ENCODE measurements around the gene CPT1A. TPM values are rescaled to one million over a fixed set of nuclear protein-coding genes. Genes with fewer than 3 reads are reported as not detected.

The CPT1A gene
- total RNA-seq, 2 donors from 2014 or later = 12.9 to 45.0 TPM

GRCh38 chr11:68751331-68751856, 90.3 kb downstream of the CPT1A start, which contains the start of gene TESMIN:
TSS of gene TESMIN (minus strand) at chr11:68751520. CDS start at chr11:68750660, 860 bp downstream.
- H3K36me3 Mint-ChIP-seq (ENCODE audit: low read depth) = peaks cover 6% of the 10 kb centered on the region
- peak within 1 kb of the TSS; percentile 30 for H3K27ac Mint-ChIP-seq
- H3K9me3 Mint-ChIP-seq = no peaks in the 10 kb centered on the region
- H3K27me3 Mint-ChIP-seq = no peaks in the 10 kb centered on the region
- H3K4me1 Mint-ChIP-seq = no peaks in the 10 kb centered on the region
- peak within 1 kb of the TSS; percentile 82 for H3K4me3 Mint-ChIP-seq
- peak; percentile 96 for ATAC-seq (replicated peaks)

- Mint-ChIP-seq H3K27me3 (no peaks in the 10 kb centered on the region), H3K36me3 (ENCODE audit: low read depth) (peaks cover 6% of the 10 kb centered on the region), H3K9me3 (no peaks in the 10 kb centered on the region), H3K4me3 (no peak overlapping the region), H3K4me1 (no peaks in the 10 kb centered on the region), H3K27ac (no peak overlapping the region)
- no peak for ATAC-seq (replicated peaks)
Observed at GRCh38 chr11:68751004-68751325, 90.8 kb downstream of the CPT1A start.

GRCh38 chr11:68750195-68751003, 91.3 kb downstream of the CPT1A start:
- no peaks in the 10 kb centered on the region for H3K4me1 Mint-ChIP-seq
- no peaks in the 10 kb centered on the region for H3K27me3 Mint-ChIP-seq
- no peak for ATAC-seq (replicated peaks)
- peak overlapping the region; percentile 56 for H3K4me3 Mint-ChIP-seq
- H3K9me3 Mint-ChIP-seq = no peaks in the 10 kb centered on the region
- H3K27ac Mint-ChIP-seq = peak overlapping the region; percentile 65
- H3K36me3 Mint-ChIP-seq (ENCODE audit: low read depth) = peaks cover 9% of the 10 kb centered on the region

- ATAC-seq (replicated peaks) = no peak
- no peaks in the 10 kb centered on the region for H3K27me3 Mint-ChIP-seq
- H3K9me3 Mint-ChIP-seq = no peaks in the 10 kb centered on the region
- H3K4me1 Mint-ChIP-seq = no peaks in the 10 kb centered on the region
- peak overlapping the region; percentile 56 for H3K4me3 Mint-ChIP-seq
- peaks cover 12% of the 10 kb centered on the region for H3K36me3 Mint-ChIP-seq (ENCODE audit: low read depth)
- peak overlapping the region; percentile 65 for H3K27ac Mint-ChIP-seq
Observed at GRCh38 chr11:68749229-68750123, 92.2 kb downstream of the CPT1A start.

- H3K4me1 Mint-ChIP-seq = no peaks in the 10 kb centered on the region
- no peak overlapping the region for H3K27ac Mint-ChIP-seq
- H3K9me3 Mint-ChIP-seq = no peaks in the 10 kb centered on the region
- peaks cover 12% of the 10 kb centered on the region for H3K36me3 Mint-ChIP-seq (ENCODE audit: low read depth)
- H3K27me3 Mint-ChIP-seq = no peaks in the 10 kb centered on the region
- no peak for ATAC-seq (replicated peaks)
- no peak overlapping the region for H3K4me3 Mint-ChIP-seq
Observed at GRCh38 chr11:68748061-68748460, 93.7 kb downstream of the CPT1A start.

GRCh38 chr11:68743539-68743938, 98.2 kb downstream of the CPT1A start:
- Mint-ChIP-seq H3K27ac (no peak overlapping the region), H3K27me3 (no peaks in the 10 kb centered on the region), H3K4me1 (no peaks in the 10 kb centered on the region), H3K9me3 (no peaks in the 10 kb centered on the region), H3K36me3 (ENCODE audit: low read depth) (peaks cover 12% of the 10 kb centered on the region), H3K4me3 (no peak overlapping the region)
- no peak for ATAC-seq (replicated peaks)

GRCh38 chr11:68741463-68741862, 100.3 kb downstream of the CPT1A start:
- H3K36me3 Mint-ChIP-seq (ENCODE audit: low read depth) = peaks cover 6% of the 10 kb centered on the region
- H3K27ac Mint-ChIP-seq = no peak overlapping the region
- no peak overlapping the region for H3K4me3 Mint-ChIP-seq
- no peaks in the 10 kb centered on the region for H3K4me1 Mint-ChIP-seq
- H3K9me3 Mint-ChIP-seq = no peaks in the 10 kb centered on the region
- ATAC-seq (replicated peaks) = no peak
- no peaks in the 10 kb centered on the region for H3K27me3 Mint-ChIP-seq

GRCh38 chr11:68735646-68736045, 106.1 kb downstream of the CPT1A start:
- H3K27ac Mint-ChIP-seq = no peak overlapping the region
- no peaks in the 10 kb centered on the region for H3K9me3 Mint-ChIP-seq
- no peaks in the 10 kb centered on the region for H3K4me1 Mint-ChIP-seq
- H3K27me3 Mint-ChIP-seq = no peaks in the 10 kb centered on the region
- ATAC-seq (replicated peaks) = no peak
- H3K36me3 Mint-ChIP-seq (ENCODE audit: low read depth) = no peaks in the 10 kb centered on the region
- no peak overlapping the region for H3K4me3 Mint-ChIP-seq

GRCh38 chr11:68735125-68735524, 106.6 kb downstream of the CPT1A start:
- no peaks in the 10 kb centered on the region for H3K27me3 Mint-ChIP-seq
- H3K27ac Mint-ChIP-seq = no peak overlapping the region
- ATAC-seq (replicated peaks) = no peak
- no peaks in the 10 kb centered on the region for H3K4me1 Mint-ChIP-seq
- H3K9me3 Mint-ChIP-seq = no peaks in the 10 kb centered on the region
- no peak overlapping the region for H3K4me3 Mint-ChIP-seq
- no peaks in the 10 kb centered on the region for H3K36me3 Mint-ChIP-seq (ENCODE audit: low read depth)

- ATAC-seq (replicated peaks) = no peak
- Mint-ChIP-seq H3K9me3 (no peaks in the 10 kb centered on the region), H3K36me3 (ENCODE audit: low read depth) (no peaks in the 10 kb centered on the region), H3K4me3 (no peak overlapping the region), H3K27me3 (no peaks in the 10 kb centered on the region), H3K27ac (no peak overlapping the region), H3K4me1 (no peaks in the 10 kb centered on the region)
Observed at GRCh38 chr11:68734111-68734510, 107.6 kb downstream of the CPT1A start.

- no peak for ATAC-seq (replicated peaks)
- no peak overlapping the region for H3K27ac Mint-ChIP-seq
- no peak overlapping the region for H3K4me3 Mint-ChIP-seq
- no peaks in the 10 kb centered on the region for H3K4me1 Mint-ChIP-seq
- no peaks in the 10 kb centered on the region for H3K9me3 Mint-ChIP-seq
- no peaks in the 10 kb centered on the region for H3K36me3 Mint-ChIP-seq (ENCODE audit: low read depth)
- no peaks in the 10 kb centered on the region for H3K27me3 Mint-ChIP-seq
Observed at GRCh38 chr11:68727783-68728182, 113.9 kb downstream of the CPT1A start.

GRCh38 chr11:68724293-68724692, 117.4 kb downstream of the CPT1A start:
- Mint-ChIP-seq H3K4me3 (no peak overlapping the region), H3K4me1 (no peaks in the 10 kb centered on the region), H3K27ac (no peak overlapping the region), H3K36me3 (ENCODE audit: low read depth) (peaks cover 2% of the 10 kb centered on the region), H3K27me3 (no peaks in the 10 kb centered on the region), H3K9me3 (peaks cover 4% of the 10 kb centered on the region)
- no peak for ATAC-seq (replicated peaks)

- ATAC-seq (replicated peaks) = no peak
- Mint-ChIP-seq H3K9me3 (peaks cover 4% of the 10 kb centered on the region), H3K27ac (no peak overlapping the region), H3K36me3 (ENCODE audit: low read depth) (peaks cover 7% of the 10 kb centered on the region), H3K4me1 (no peaks in the 10 kb centered on the region), H3K27me3 (no peaks in the 10 kb centered on the region), H3K4me3 (no peak overlapping the region)
Observed at GRCh38 chr11:68722143-68722542, 119.6 kb downstream of the CPT1A start.

GRCh38 chr11:68721075-68721474, 120.6 kb downstream of the CPT1A start:
- no peak for ATAC-seq (replicated peaks)
- Mint-ChIP-seq H3K36me3 (ENCODE audit: low read depth) (peaks cover 7% of the 10 kb centered on the region), H3K4me3 (no peak overlapping the region), H3K27ac (no peak overlapping the region), H3K27me3 (no peaks in the 10 kb centered on the region), H3K4me1 (no peaks in the 10 kb centered on the region), H3K9me3 (peaks cover 4% of the 10 kb centered on the region)

Data from activated T-helper 17 cell treated with anti-CD3 and anti-CD28 coated beads, Interleukin-2, amount 50 U/mL, for 72 hours (primary cell).